Panc1 (cell line): ENCODE results near the gene ZNF23. TPM values are rescaled to one million over a fixed set of nuclear protein-coding genes. Genes with fewer than 3 reads are reported as not detected.

ENCODE experiments used
- ATAC-seq: fragments of 200-7000 bp; cut with Tn5 transposase; 2 replicates; pipeline ENCODE4 v1.9.1; 2020; ENCODE audit warnings: mild to moderate bottlenecking, moderate library complexity
- BruUV-seq: library from RNA; stranded (reverse); fragments of 400-500 nt; replicated peaks from 2 replicates; lab custom pipeline; 2021; lab: Mats Ljungman, UMichigan
- CTCF ChIA-PET: fragments of 300-600 bp; sonication (Branson Sonifier 250); formaldehyde crosslinking; loops from one replicate; lab custom pipeline; 2022; ENCODE audit warnings: antibody characterized with exemption; lab: Charles Lee
- POLR2A ChIA-PET: fragments of 300-600 bp; sonication (Branson Sonifier 250); formaldehyde crosslinking; loops from one replicate; lab custom pipeline; 2022; ENCODE audit warnings: antibody characterized with exemption; lab: Charles Lee
- DNase-seq: peaks from one replicate; pipeline ENCODE4 v3.0.0-alpha.2; 2010; ENCODE audit warnings: low read depth, low spot score
- H3K27ac ChIP-seq: 2 replicates; pipeline ENCODE4 v1.5.1; 2011; ENCODE audit warnings: mild to moderate bottlenecking, low read length, inconsistent platforms
- H3K27me3 ChIP-seq: fragments of 200-500 bp; sonication (Bioruptor generic); 2 replicates; pipeline ENCODE4 v1.6.0; 2014; ENCODE audit warnings: low read length, inconsistent platforms; ENCODE audit not compliant: control insufficient read depth, insufficient read depth
- H3K36me3 ChIP-seq: fragments of 200-500 bp; sonication (Bioruptor generic); 2 replicates; pipeline ENCODE4 v1.5.1; 2014; ENCODE audit warnings: inconsistent platforms, mild to moderate bottlenecking, low read length, moderate library complexity; ENCODE audit not compliant: control insufficient read depth, insufficient read depth
- H3K4me1 ChIP-seq: 2 replicates; pipeline ENCODE4 v1.5.1; 2011; ENCODE audit warnings: inconsistent platforms, mild to moderate bottlenecking, low read length, moderate library complexity; ENCODE audit not compliant: control insufficient read depth, insufficient read depth
- H3K4me3 ChIP-seq, 2 experiments: 2 replicates each; pipeline ENCODE4 v1.5.1; 2011 to 2012; ENCODE audit warnings: low read depth in 2 of 2, low read length in 2 of 2, mild to moderate bottlenecking in 2 of 2, inconsistent platforms in 1 of 2, moderate library complexity in 1 of 2
- H3K9me3 ChIP-seq: fragments of 200-500 bp; sonication (Bioruptor generic); 2 replicates; pipeline ENCODE4 v1.5.1; 2014; ENCODE audit warnings: low read depth, mild to moderate bottlenecking, inconsistent platforms, low read length, moderate library complexity; ENCODE audit not compliant: control insufficient read depth, insufficient read depth
- CTCF ChIP-seq: fragments of 450-650 bp; IDR thresholded peaks from 2 replicates; pipeline ENCODE4 v1.5.1; 2017; ENCODE audit warnings: mild to moderate bottlenecking
- POLR2AphosphoS5 ChIP-seq: IDR thresholded peaks from 2 replicates; pipeline ENCODE4 v1.6.1; 2012; ENCODE audit warnings: mild to moderate bottlenecking, low read depth, low read length, moderate library complexity
- REST ChIP-seq, 2 experiments: IDR thresholded peaks; 2 replicates each; pipeline ENCODE4 v1.6.1; 2011 to 2012; ENCODE audit warnings: low read depth in 2 of 2, control low read depth in 1 of 2, low read length in 1 of 2, mild to moderate bottlenecking in 1 of 2, moderate library complexity in 1 of 2; ENCODE audit not compliant: insufficient read depth in 1 of 2
- SIN3A ChIP-seq: IDR thresholded peaks from 2 replicates; pipeline ENCODE4 v1.6.1; 2012; ENCODE audit warnings: low read depth, mild to moderate bottlenecking, low read length, moderate library complexity, borderline replicate concordance; ENCODE audit not compliant: insufficient read depth
- TCF7L2 ChIP-seq: IDR thresholded peaks from 2 replicates; pipeline ENCODE4 v1.6.1; 2011; ENCODE audit warnings: mild to moderate bottlenecking, low read depth, low read length, inconsistent platforms
- in situ Hi-C: cut with HindIII; loops from 2 replicates; pipeline ENCODE4 v1.10.0; 2016; ENCODE audit warnings: low sequenced_read_pairs, low pct_unique_long_range_greater_than_20kb
- intact Hi-C: fragments of 100-400 bp; cut with micrococcal nuclease; formaldehyde crosslinking; loops from one replicate; pipeline ENCODE4 v1.10.0; 2022; ENCODE audit not compliant: unreplicated experiment
- total RNA-seq: library from RNA; stranded (reverse); gene quantifications from one replicate; pipeline ENCODE4 v1.2.1, GENCODE V29; 2021; ENCODE audit not compliant: unreplicated experiment

ZNF23 gene
- total RNA-seq, 1 experiment from 2014 or later, result 5.2 TPM

GRCh38 chr16:71449020-71449419 is 13.0 kb downstream of the ZNF23 start:
- ATAC-seq (no peak), DNase-seq (no peak)
- in situ Hi-C loops, result no loop called here
- Histone ChIP-seq H3K27ac (no peak overlapping the region), H3K36me3 (no peaks in the 10 kb centered on the region), H3K4me1 (no peaks in the 10 kb centered on the region), H3K4me3 (no peak overlapping the region), H3K9me3 (peaks cover 42% of the 10 kb centered on the region; the same call in 1 of the 2 replicates), H3K27me3 (no peaks in the 10 kb centered on the region)
- no TSS peak for BruUV-seq
- intact Hi-C loops, result no loop called here
- CTCF ChIA-PET, result no interaction called here
- POLR2A ChIA-PET, result no interaction called here
- TF ChIP-seq TCF7L2, result no peak
- no peak for TF ChIP-seq SIN3A
- no peak for TF ChIP-seq CTCF
- no peak for TF ChIP-seq POLR2AphosphoS5
- no peak for TF ChIP-seq REST (IDR thresholded peaks at IDR 0.05; ENCODE audit: insufficient read depth in 1 of 2, low read depth in 2 of 2, low read length in 1 of 2)

- no peak for DNase-seq
- no peak for ATAC-seq
- TF ChIP-seq POLR2AphosphoS5 (no peak), TCF7L2 (no peak), REST (IDR thresholded peaks at IDR 0.05; ENCODE audit: insufficient read depth in 1 of 2, low read depth in 2 of 2, low read length in 1 of 2) (no peak), SIN3A (no peak), CTCF (no peak)
- ChIA-PET POLR2A (no interaction called here), CTCF (no interaction called here)
- no peaks in the 10 kb centered on the region for H3K36me3 ChIP-seq
- in situ Hi-C loops (no loop called here), intact Hi-C loops (no loop called here)
- no TSS peak for BruUV-seq
- peaks cover 42% of the 10 kb centered on the region; the same call in 1 of the 2 replicates for H3K9me3 ChIP-seq
- no peaks in the 10 kb centered on the region for H3K27me3 ChIP-seq
- H3K4me3 ChIP-seq, result no peak overlapping the region
- no peaks in the 10 kb centered on the region for H3K4me1 ChIP-seq
- no peak overlapping the region for H3K27ac ChIP-seq
Observed at GRCh38 chr16:71448274-71448866, 13.7 kb downstream of the ZNF23 start.
